WTC11 (cell line): ENCODE data around the gene WWC1. TPM values are rescaled to one million over a fixed set of nuclear protein-coding genes. Genes with fewer than 3 reads are reported as not detected.

ENCODE experiments used
- ATAC-seq: fragments of 200-7000 bp; cut with Tn5 transposase; 2 replicates; pipeline ENCODE4 v1.10.0; 2021; ENCODE audit warnings: mild to moderate bottlenecking, moderate library complexity
- CTCF ChIA-PET: fragments of 300-600 bp; sonication (Branson Sonifier 250); formaldehyde crosslinking; loops from one replicate; lab custom pipeline; 2021; ENCODE audit warnings: antibody characterized with exemption; lab: Charles Lee
- POLR2A ChIA-PET: fragments of 350-600 bp; sonication (Branson Sonifier 250); formaldehyde crosslinking; loops from one replicate; lab custom pipeline; 2021; ENCODE audit warnings: antibody characterized with exemption; lab: Charles Lee
- DNase-seq: peaks from one replicate; pipeline ENCODE4 v3.0.0; 2021; ENCODE audit warnings: low spot score
- H3K27ac Mint-ChIP-seq: 2 replicates; pipeline ENCODE4 v1.8.0; 2021; ENCODE audit warnings: mixed read lengths
- H3K27me3 Mint-ChIP-seq: 2 replicates; pipeline ENCODE4 v1.8.0; 2021; ENCODE audit warnings: low read depth, mild to moderate bottlenecking, moderate library complexity, mixed read lengths
- H3K36me3 Mint-ChIP-seq: 2 replicates; pipeline ENCODE4 v1.8.0; 2021; ENCODE audit warnings: mixed read lengths
- H3K4me1 Mint-ChIP-seq: 2 replicates; pipeline ENCODE4 v1.8.0; 2022; ENCODE audit warnings: mixed read lengths
- H3K4me3 Mint-ChIP-seq: 2 replicates; pipeline ENCODE4 v1.8.0; 2021; ENCODE audit warnings: mild to moderate bottlenecking, moderate library complexity, mixed read lengths
- H3K9me3 Mint-ChIP-seq: 2 replicates; pipeline ENCODE4 v1.8.0; 2021; ENCODE audit warnings: mixed read lengths
- ETV6 ChIP-seq: sonication (generic); formaldehyde crosslinking; IDR thresholded peaks from 2 replicates; pipeline ENCODE4 v1.8.1; 2022; ENCODE audit warnings: mild to moderate bottlenecking, missing genetic modification reagents
- JUN ChIP-seq: sonication (generic); formaldehyde crosslinking; IDR thresholded peaks from 2 replicates; pipeline ENCODE4 v1.8.0; 2023; ENCODE audit warnings: mild to moderate bottlenecking, missing genetic modification reagents
- NR3C1 ChIP-seq: sonication (generic); formaldehyde crosslinking; conservative IDR thresholded peaks from 2 replicates; pipeline ENCODE4 v1.8.1; 2023; ENCODE audit warnings: low read depth, mild to moderate bottlenecking, missing genetic modification reagents
- TCF7 ChIP-seq: sonication (generic); formaldehyde crosslinking; IDR thresholded peaks from 2 replicates; pipeline ENCODE4 v1.8.0; 2022; ENCODE audit warnings: mild to moderate bottlenecking, low read depth, missing genetic modification reagents, moderate library complexity
- TEAD4 ChIP-seq: sonication (generic); formaldehyde crosslinking; IDR thresholded peaks from 2 replicates; pipeline ENCODE4 v1.8.0; 2022; ENCODE audit warnings: mild to moderate bottlenecking, missing genetic modification reagents
- ZNF232 ChIP-seq: sonication (generic); formaldehyde crosslinking; IDR thresholded peaks from 2 replicates; pipeline ENCODE4 v1.8.0; 2022; ENCODE audit warnings: mild to moderate bottlenecking, missing genetic modification reagents
- ZNF263 ChIP-seq: sonication (generic); formaldehyde crosslinking; IDR thresholded peaks from 2 replicates; pipeline ENCODE4 v1.8.1; 2022; ENCODE audit warnings: low read depth, mild to moderate bottlenecking, moderate library complexity, missing genetic modification reagents
- ZNF416 ChIP-seq: fragments of 250-450 bp; sonication (Bioruptor Pico); IDR thresholded peaks from 2 replicates; pipeline ENCODE4 v1.9.0; 2021; ENCODE audit warnings: mild to moderate bottlenecking, inconsistent platforms
- total RNA-seq: library from RNA; stranded (reverse); gene quantifications from 3 replicates; pipeline ENCODE4 v1.2.3, GENCODE V29; 2021
- TF ChIP-seq, protein P1 (sequence below): fragments of 250-450 bp; sonication (Bioruptor Pico); IDR thresholded peaks from 2 replicates; pipeline ENCODE4 v1.8.0; 2021; ENCODE audit warnings: mild to moderate bottlenecking
- TF ChIP-seq, protein P2 (sequence below): sonication (generic); formaldehyde crosslinking; IDR thresholded peaks from 2 replicates; pipeline ENCODE4 v1.8.1; 2022; ENCODE audit warnings: mild to moderate bottlenecking, moderate library complexity, missing genetic modification reagents
- TF ChIP-seq, protein P3 (sequence below): sonication (generic); formaldehyde crosslinking; IDR thresholded peaks from 2 replicates; pipeline ENCODE4 v1.8.1; 2022; ENCODE audit warnings: mild to moderate bottlenecking, missing genetic modification reagents, moderate library complexity, borderline replicate concordance

Gene WWC1
- total RNA-seq, 1 experiment from 2014 or later = 48.4 TPM

DNA sequence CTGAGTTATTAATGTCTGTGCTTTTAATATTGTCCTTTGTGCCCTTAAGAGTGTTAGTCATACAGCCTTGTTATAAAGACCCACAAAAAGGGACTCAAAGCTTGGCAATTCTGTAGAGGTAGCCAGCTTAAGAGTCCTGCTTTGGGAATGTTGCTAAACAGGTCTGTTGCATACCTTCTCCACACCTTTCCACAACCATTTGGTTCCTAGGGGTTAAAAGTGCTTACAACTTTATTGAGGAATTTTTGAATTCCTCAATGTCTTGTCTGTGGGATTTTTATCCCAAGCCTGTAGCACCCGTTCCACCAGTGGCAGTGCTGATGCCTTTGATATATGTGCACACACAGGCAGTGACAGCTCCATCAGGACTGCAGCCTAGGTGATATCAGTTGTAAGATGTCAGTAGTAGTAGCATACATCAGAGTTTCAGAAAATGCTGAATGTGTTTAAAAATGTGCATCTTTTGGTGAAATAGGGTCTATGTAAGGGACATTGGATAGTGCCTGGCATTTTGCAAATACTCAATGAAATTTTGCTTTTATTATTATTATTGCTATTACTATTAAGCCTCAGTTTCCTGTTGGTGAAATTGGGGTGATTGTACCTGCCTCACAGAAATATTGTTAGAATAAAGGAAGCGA lies 68.5 kb downstream of the WWC1 start:
- no peaks in the 10 kb centered on the region for H3K9me3 Mint-ChIP-seq
- no peak overlapping the region for H3K4me3 Mint-ChIP-seq
- H3K27ac Mint-ChIP-seq = no peak overlapping the region
- TF ChIP-seq ZNF416 (no peak), ETV6 (CRISPR knock-in tag) (no peak), TCF7 (no peak)
- TF ChIP-seq, protein P1, sequence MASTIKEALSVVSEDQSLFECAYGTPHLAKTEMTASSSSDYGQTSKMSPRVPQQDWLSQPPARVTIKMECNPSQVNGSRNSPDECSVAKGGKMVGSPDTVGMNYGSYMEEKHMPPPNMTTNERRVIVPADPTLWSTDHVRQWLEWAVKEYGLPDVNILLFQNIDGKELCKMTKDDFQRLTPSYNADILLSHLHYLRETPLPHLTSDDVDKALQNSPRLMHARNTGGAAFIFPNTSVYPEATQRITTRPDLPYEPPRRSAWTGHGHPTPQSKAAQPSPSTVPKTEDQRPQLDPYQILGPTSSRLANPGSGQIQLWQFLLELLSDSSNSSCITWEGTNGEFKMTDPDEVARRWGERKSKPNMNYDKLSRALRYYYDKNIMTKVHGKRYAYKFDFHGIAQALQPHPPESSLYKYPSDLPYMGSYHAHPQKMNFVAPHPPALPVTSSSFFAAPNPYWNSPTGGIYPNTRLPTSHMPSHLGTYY (CRISPR knock-in tag) = no peak
- TF ChIP-seq, protein P2, sequence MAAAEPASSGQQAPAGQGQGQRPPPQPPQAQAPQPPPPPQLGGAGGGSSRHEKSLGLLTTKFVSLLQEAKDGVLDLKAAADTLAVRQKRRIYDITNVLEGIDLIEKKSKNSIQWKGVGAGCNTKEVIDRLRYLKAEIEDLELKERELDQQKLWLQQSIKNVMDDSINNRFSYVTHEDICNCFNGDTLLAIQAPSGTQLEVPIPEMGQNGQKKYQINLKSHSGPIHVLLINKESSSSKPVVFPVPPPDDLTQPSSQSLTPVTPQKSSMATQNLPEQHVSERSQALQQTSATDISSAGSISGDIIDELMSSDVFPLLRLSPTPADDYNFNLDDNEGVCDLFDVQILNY (CRISPR knock-in tag) = no peak
- peaks cover 33% of the 10 kb centered on the region for H3K4me1 Mint-ChIP-seq
- POLR2A ChIA-PET = no interaction called here
- H3K27me3 Mint-ChIP-seq = no peaks in the 10 kb centered on the region
- DNase-seq (no peak), ATAC-seq (no peak; the same call in 1 of the 2 replicates)
- H3K36me3 Mint-ChIP-seq = no peaks in the 10 kb centered on the region
- CTCF ChIA-PET = interaction anchor here (1.4 to 1.8 kb wide), 2 partner anchors 21 to 64 kb away, joined by 5 read pairs; no protein-coding TSS in a partner anchor

DNA sequence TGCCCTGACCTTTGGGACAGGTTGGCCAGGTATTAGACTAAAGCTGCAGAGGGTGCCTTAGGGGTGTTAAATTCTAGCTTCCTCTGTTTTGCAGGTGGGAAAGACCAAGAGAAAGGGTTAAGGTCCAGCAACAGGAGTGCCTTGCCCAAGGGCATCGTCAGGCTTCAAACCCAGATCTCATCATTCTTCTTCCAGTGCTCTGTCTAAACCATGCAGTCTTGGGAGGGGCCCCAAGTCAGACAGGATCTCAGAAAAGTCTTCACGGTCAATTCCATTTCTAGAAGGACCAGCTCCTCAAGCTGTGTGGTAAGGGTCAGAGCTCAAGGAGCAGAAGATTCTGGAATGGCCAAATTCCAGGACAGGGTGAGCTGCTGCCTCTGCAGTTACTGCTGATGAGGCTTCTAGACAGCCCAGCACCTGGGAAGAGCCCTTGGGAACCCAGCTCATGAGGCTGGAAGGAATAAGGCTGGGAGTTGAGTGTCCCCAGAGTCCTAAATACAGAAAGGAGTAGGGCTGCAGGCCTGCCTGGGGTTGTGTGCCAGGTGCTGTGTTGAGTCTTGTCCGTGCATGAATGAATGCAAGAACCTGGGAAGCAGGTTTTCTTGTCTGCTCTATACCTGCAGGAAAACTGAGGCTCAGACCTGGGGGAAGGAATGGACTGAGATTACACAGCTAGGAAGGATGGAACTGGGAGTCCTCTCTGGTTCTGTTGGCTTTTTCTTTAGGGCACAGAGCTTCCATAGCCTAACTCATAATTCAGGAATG lies 69.3 kb downstream of the WWC1 start:
- DNase-seq (no peak), ATAC-seq (no peak)
- no peaks in the 10 kb centered on the region for H3K9me3 Mint-ChIP-seq
- no peaks in the 10 kb centered on the region for H3K36me3 Mint-ChIP-seq
- no peaks in the 10 kb centered on the region for H3K27me3 Mint-ChIP-seq
- ChIA-PET POLR2A (no interaction called here), CTCF (interaction anchor here (1.0 to 1.4 kb wide), 2 partner anchors 22 to 69 kb away, joined by 3 to 5 read pairs; partner anchors contain the start of gene WWC1)
- no peak for TF ChIP-seq JUN (CRISPR knock-in tag)
- no peak for TF ChIP-seq NR3C1 (CRISPR knock-in tag)
- TF ChIP-seq, all 79 proteins: peak for 0
- Mint-ChIP-seq H3K4me1 (peaks cover 36% of the 10 kb centered on the region), H3K4me3 (no peak overlapping the region), H3K27ac (no peak overlapping the region)

DNA sequence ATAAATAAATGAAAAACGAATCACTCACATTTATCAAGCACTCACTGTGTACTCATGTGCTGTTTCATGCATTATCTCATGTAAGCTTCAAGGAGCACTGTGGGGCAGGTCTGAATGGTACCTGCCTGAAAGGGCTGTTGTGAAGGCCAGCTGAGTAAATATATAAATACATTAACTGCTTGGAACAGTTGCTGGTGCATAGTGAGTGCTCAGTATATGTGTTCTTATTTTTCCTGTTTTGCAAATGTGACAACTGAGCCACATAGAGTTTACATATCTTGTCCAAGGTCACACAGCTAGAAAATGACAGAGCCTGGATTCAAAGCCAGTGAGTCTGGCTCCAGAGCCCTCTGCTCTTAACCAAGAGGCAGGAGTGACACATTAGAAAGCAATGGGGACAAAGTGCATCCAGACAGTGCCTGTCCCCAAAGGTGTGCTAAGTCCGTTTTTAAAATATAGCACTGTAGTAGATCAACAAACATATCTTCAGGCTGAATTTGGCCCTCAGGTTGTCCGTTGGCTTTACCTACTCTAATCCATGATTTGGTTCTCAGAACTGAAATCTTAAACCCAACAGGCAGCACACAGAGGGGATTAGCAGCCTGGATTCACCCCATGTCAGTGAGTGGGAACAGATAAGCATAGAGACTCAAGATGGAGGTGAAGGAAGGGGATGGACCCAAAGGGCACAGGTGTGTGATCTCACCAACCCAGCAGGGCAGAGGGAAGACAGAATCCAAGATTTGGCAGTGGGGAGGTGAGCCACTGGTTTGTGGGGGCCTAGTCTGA lies 70.8 kb downstream of the WWC1 start:
- peaks cover 31% of the 10 kb centered on the region for H3K4me1 Mint-ChIP-seq
- DNase-seq (no peak), ATAC-seq (no peak)
- H3K4me3 Mint-ChIP-seq = no peak overlapping the region
- no peaks in the 10 kb centered on the region for H3K9me3 Mint-ChIP-seq
- peak overlapping the region; percentile 46 for H3K27ac Mint-ChIP-seq
- TF ChIP-seq, protein P3, sequence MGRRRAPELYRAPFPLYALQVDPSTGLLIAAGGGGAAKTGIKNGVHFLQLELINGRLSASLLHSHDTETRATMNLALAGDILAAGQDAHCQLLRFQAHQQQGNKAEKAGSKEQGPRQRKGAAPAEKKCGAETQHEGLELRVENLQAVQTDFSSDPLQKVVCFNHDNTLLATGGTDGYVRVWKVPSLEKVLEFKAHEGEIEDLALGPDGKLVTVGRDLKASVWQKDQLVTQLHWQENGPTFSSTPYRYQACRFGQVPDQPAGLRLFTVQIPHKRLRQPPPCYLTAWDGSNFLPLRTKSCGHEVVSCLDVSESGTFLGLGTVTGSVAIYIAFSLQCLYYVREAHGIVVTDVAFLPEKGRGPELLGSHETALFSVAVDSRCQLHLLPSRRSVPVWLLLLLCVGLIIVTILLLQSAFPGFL (CRISPR knock-in tag) = no peak
- no peak for TF ChIP-seq TEAD4
- no peak for TF ChIP-seq ZNF232
- TF ChIP-seq ZNF416 = no peak
- CTCF ChIA-PET = interaction anchor here (1.7 kb wide), 1 partner anchor 67 kb away, joined by 5 read pairs; no protein-coding TSS in a partner anchor
- no peaks in the 10 kb centered on the region for H3K36me3 Mint-ChIP-seq
- POLR2A ChIA-PET = no interaction called here
- H3K27me3 Mint-ChIP-seq = no peaks in the 10 kb centered on the region

DNA sequence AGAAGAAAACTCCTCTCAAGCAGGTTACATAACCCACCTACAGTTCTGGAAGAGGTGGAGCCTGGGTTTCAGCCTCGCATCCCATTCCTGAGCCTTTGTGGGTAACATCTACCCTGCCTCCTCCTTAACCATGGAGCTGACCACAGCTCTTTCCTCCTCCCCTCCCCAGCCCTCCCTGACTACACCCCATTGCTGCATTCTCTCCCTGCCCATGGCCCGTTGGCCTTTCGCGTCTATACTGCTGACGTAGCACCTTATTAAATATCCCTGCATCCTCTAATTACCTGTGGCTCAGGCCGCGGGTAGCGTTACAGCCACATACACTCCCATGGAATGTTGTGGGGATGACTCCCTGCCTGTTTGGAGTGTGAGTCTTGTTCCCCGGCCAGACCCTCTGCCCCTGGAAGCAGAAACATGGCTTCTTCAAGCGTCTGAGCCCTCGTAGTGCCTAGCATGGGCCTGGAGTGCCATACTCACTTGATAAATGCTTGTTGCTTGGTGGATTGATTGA lies 72.8 kb downstream of the WWC1 start:
- POLR2A ChIA-PET = interaction anchor here (1.4 kb wide), 1 partner anchor 69 kb away, joined by 3 read pairs; no protein-coding TSS in a partner anchor

More for the DNA sequence above, 72.8 kb downstream of the WWC1 start:
- H3K4me3 Mint-ChIP-seq = no peak overlapping the region
- H3K4me1 Mint-ChIP-seq = peaks cover 31% of the 10 kb centered on the region
- H3K9me3 Mint-ChIP-seq = no peaks in the 10 kb centered on the region
- no peak for TF ChIP-seq ZNF263 (CRISPR knock-in tag)
- H3K27ac Mint-ChIP-seq = peak overlapping the region; percentile 76
- DNase-seq = no peak
- no peak for ATAC-seq
- H3K27me3 Mint-ChIP-seq = no peaks in the 10 kb centered on the region
- peaks cover 2% of the 10 kb centered on the region; the same call in 1 of the 2 replicates for H3K36me3 Mint-ChIP-seq
- CTCF ChIA-PET = interaction anchor here (1.0 to 4.0 kb wide), 8 partner anchors 16 to 95 kb away, joined by 4 to 18 read pairs (median 6); partner anchors contain the start of gene WWC1
